HG02938 (cell line): ENCODE measurements around the gene PRLHR.
"Not testable (repeated sequence)": the region's sequence is repeated elsewhere in the genome, so short reads cannot be mapped to it uniquely, and the experiment has no call there.

Experiments used
- ATAC-seq: cut with Tn5 transposase; IDR thresholded peaks from one replicate; pipeline ENCODE4 v1.9.1; 2021; ENCODE audit warnings: mild to moderate bottlenecking, moderate library complexity; ENCODE audit not compliant: unreplicated experiment

The PRLHR gene

DNA sequence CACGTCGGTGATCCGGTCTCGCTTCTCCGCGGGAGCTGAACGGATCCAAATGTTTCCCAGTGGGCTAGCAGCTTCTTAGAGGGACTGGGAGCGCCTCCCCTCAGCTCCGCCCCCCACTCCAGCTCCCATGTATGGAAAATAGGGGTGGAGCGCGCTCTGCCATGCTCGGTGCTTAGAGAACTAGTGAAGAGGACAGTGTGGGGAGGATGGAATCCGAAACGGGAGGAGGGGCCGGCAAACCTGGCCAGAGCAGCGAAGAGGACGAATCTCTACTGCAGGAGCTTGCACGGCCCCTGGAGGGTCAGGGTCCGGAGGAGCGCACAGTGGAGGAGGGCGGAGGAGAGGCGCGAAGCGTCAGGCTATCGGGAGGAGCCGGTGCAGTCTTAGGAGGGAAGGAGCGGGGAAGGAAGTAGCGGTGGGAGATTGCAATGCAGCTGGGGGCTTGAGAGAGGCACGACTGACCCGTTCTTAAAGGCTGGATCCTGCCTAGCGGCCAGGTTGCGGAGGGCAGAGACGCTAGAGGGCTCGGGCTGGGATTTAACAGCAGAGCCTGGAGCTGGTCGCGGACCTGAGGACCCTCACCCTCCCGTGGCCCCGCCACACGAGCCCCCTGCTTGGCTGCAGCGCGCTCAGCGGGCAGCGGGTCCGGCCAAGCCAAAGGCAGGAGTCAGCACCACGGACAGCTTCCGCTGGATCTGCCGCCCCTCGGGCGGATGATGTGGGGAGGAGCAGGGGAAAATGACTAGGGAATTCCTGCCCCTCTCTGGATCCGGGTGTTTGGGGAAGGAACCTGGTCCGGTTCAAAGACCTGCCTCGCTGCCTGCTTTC lies at the start of gene PRLHR:
Gene PRLHR, minus strand, starts transcription at position 51 of the 828 bp plus-strand sequence. CDS start 404 bp downstream, outside the sequence.
- ATAC-seq: no peak

DNA sequence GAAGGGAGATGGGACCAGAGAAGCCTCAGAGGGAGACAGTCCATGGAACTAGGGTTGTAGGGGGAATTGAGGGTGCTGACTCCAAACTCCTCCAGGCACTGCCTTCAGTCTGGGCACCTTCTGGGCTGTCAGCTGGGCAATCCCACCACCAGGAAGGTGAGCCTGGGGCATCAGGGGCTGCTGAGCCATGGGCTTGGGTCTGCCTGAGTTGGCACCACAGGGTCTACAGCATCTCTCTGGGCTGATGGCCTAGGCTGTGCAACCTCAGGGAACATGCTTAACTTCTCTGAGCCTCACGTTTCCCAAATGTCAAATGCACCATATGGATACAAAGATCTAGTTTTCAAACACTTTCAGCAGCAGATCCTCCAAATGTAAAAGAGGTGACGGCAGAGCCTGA lies 46.8 kb upstream of the PRLHR start:
- ATAC-seq: no peak

DNA sequence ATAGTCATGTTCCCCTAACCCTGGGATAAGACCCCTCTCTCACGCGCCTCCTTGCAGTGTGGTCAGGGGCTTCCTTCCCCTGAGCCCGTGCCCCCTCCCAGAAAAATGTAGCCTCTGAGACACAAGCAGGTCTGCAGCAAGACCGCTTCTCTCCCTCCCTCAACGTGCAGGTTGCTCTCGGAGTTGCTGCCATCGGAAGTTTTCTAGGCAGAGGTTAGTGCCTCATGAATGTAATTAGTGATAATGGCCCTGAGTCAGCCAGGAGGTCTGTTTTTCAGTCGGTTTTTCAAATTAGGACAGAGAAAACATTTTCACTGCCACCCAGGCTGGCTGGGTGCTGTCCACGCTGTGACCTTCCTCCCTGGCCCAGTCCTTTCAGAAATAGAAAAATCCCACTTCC lies 43.2 kb upstream of the PRLHR start:
- no peak for ATAC-seq

DNA sequence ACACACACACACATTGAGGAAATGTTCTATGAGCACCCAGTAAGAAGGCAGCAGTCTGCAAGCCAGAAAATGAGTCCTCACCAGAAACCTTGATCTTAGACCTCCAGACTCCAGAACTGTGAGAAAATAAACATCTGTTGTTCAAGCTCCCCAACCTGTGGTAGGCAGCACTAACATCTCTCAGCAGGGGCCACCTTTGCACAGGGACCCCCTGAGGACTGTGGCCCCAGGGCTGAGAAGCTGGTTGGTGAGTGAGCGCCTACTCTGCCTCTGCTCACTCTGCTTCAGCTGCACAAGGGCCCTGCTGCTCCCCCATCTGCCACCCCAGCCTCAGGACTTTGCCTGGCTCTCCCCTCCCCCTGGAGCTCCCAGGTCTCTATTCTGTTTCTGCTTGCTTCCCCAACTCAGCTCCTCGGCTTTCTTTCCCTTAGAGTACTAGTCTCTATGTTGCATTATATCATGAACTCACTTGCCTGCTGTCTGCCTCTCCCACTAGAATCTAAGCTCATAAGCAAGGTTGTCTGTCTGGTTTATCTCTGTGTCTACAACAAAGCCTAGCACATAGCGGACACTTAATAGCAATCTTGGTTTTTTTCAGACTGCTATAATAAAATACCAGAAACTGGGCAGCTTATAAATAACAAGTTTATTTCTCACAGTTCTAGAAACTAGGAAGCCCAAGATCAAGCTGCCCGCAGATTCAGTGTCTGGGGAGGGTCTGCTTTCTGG lies 40.4 kb upstream of the PRLHR start:
- no peak for ATAC-seq

DNA sequence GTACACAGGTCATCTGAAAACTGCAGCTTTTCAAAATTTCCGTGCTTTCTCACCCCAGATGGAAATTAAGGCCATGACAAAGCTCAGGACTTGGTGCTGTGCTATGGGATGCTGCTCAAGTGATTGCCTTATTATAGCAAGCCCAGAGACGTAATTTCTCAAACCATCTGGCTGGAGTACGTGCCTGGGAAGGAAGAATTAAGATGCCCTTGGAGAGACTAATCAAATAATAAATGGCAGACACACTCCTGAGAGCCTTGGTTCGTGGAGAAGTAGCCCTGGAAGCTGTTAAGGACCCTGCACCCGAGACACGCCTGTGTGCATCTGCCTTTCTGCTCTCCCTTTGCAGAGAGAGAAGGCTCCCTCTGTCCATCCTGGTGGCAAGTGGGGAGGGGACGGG lies 38.3 kb upstream of the PRLHR start:
- no peak for ATAC-seq

DNA sequence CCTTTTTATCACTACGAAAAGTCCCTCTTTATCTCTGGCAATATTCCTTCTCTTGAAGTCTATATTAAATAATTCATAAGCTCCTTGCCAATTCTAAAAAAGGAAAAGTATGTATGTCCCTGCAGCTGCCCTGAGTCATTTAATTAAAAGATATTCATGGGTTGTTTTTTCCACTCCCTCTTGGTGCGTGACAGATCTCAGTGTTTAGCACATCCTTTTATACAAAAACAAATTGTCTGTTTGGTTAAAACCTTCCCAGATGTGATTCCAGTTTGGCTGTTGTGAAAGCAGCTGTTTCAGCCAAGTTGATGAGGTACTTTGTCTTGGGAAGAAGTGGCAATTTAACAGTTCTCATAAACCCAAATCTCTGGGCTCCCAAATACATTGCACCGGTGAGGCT lies 33.8 kb upstream of the PRLHR start:
- ATAC-seq: no peak

DNA sequence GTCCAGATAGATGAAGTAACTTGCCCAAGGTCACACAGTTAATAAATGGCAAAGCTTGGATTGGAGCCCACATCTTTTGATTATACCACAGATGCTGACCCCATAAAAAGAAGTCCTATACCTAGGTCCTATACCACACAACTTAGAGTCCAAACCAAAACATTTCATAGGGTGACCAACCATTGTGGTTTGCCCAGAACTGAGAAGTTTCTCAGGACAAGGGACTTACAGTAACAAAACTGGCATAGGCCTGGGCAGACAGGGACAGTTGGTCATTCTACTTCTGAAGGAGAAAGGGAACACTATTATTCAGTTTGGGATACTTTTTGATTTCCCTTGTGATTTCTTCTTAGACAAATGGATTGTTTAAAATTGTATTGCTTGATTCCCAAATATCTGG lies 32.9 kb upstream of the PRLHR start:
- ATAC-seq: no peak

DNA sequence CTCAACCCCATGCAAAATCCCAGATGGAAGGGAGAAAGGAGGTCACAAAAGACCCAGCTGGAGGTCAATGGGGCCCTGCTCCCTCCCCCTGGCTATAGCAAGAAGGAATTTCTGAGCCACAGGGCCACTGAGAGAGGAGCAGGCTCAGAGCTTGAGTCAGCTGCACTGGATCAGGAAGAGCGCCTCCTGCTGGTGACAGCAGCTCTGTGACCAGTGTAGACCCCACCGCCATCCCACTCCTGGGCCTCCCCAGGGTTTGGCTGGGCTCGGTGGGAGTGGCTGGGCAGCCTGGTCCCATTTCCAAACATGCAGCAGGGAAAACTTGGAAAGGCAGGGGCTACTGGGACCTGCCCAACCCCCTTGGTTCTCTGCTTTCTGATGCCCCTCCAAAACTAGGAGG lies 31.5 kb upstream of the PRLHR start:
- no peak for ATAC-seq

DNA sequence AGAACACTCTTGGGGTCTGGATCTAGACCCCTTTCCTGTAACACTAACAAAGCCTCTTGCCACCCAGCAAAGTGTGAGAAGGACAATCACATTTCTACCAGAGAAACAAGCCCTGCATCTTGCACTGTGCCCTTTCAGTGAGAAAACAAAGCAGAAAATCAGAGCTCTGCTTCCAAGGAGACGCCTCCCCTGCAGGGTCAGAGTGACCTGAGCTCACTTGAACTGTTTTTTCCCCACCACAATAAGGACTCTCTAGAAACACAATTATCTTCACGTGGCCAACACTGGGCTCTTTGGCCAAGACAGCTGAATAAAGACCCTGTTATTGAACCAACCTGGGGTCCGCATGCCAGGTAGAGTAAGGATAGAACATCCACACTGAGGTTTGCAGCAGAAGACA lies 30.1 kb upstream of the PRLHR start:
- no peak for ATAC-seq

DNA sequence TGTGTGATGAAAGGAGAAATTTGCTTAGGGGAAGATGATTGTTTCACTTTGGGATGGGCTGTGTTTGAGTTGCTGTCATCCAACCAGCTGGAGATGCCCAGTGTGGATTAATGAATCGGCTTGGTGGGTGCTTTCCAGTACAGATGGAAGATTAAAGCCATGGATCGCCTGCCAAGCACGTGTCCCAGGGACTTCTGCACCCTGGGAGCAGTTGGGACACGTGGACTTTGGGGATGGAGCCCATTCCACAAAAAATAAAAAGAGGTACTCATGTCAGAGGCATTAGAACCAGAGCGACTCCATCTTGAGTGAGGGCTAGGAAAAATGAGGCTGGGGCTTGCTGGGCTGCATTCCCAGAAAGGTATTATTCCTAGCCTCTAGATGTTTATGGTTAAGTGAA lies 29.3 kb upstream of the PRLHR start:
- ATAC-seq: no peak

DNA sequence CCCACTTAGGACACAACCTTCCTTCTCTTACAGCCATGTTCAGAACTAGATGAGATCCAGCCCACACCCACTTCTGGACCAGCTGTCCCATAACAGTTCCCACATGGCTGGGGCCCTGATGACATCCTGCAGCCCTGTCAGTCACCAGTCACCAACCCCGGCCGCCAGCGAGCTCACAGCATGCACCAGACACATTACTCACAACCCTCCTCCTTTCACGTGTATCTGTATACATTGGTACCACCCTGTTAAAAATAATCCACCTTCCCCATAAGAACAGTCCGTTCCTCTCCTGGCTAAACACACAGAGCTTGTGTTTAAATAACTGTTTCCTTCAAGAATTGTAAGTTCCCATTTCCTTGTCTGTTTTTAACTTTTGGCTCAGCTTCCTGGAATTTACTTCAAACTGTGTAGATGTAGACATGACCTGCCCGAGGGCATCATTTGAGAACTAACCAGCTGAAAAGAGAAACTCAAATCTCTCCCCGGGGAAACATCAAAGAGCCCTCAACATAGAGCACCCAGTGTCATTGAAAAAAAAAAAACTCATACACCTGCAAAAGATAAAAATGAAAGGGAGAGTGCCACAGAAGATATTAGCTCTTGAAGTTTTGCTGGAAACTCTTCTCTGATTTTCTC lies 26.0 kb upstream of the PRLHR start:
- ATAC-seq: no peak

DNA sequence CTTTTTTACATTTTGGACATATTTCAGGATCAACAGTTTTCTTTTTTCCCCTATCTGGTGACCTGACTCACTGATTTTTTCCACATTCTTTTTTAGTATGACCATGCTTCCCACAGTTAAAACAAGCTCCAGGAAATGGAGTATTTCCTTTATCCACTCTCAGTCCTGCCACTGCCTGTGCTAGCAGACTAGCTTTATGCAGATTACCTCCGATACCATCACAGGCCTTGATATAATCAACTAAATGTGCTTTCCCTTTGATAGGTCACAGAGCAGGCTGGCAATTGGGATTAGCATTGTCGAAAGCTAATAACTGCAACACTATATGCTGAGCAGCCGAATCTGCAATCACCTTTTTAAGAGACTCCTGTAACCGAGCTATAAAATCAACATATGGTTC lies 18.4 kb upstream of the PRLHR start:
- not testable (repeated sequence) for ATAC-seq

DNA sequence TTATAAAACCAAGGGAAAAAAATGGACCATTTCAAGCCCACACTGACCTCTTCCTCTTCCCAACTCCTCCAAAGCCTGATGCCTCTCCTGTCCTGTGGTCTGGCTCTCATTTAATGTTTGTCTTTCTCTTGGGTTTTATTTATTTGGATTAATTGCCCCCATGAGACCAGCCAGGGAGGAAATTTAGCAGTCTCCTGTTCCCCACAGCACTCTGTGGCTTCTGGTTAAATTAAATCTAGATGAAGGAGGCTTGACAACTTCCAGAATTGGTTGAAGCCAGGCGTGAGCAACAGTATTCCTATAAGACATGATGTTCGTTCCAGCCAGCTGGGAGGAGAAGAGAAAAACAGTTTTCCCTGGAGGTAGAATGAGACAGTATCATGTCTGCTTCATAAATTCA lies 15.1 kb upstream of the PRLHR start:
- ATAC-seq: no peak

DNA sequence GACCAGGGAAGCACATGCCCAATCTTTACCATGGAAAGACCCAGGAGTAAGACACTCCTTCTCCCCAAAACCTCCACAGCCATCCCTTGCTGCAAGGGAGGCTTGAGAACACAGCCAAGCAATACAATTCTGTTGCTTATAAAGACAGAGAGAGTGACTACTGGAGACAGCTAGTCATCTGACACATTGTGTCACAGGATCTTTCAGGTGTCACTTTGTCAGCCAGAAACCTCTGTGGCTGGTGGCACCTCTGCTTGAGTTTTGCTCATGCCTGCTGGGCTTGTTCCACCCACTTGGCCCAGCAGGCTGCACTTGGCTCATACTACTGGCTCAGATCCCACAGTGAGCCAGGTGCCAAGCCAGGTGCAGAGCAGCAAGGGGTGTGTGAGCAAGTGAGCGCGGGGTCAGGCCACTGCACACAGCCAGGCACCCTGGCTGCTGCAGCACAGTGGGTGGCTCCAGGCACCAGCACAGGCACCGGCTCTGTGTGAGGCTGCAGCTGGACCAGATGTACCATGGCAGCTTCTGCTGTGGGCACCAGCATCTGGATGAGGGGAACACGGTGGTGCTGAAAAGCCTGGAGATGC lies 12.4 kb upstream of the PRLHR start:
- no peak for ATAC-seq

DNA sequence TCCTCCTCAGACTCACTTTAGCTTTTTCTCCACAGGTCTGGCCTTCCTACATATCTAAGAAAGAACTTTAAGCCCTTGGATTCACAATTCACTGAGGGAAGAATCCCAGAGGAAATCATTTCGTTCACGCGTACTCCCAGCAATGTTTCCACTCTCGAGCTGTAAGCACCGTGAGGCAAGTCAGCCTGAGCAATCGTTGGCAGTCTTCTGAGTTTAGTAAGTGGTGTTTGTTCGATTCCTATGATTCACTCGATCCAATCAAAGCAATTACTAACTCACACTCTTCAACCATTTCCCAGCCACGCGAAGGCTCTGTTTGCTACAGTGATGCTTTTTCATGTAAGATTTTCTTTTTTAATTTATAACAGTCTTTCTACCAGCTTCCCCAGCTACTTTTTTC lies 10.2 kb upstream of the PRLHR start:
- no peak for ATAC-seq

DNA sequence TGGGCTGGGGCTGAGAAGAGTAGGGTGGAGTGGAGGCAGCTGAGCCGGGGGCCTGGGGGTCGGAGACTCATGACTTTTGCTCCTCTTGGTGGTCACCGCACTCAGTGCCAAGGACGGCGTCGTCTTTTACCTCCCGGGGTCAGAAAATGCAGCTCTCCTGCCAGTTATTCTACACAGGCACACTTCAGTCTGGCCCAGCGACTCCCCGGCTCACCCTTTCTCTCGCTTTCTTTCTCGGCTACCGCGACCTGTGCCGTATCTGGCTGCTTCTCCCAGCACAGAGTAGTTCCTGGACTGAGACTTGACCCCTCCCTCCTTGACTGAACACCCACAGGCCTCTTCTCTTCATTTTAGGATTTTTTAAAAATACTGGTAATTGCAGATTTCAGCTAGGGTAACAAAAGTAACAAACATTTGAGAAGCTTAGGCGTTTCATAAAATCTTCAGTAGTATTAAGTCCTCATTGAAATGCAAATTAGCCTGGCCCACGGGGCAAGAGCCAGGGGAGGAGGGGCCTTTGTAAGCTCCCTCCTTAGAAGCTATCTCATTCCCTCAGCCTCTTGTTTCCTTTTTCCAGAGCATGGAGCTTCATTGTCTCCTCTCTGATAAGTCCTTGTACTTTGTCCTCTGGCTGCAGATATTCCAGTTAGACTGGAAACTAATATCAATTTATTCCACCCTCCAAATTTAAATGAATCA lies 1.1 kb upstream of the PRLHR start:
- ATAC-seq: no peak

DNA sequence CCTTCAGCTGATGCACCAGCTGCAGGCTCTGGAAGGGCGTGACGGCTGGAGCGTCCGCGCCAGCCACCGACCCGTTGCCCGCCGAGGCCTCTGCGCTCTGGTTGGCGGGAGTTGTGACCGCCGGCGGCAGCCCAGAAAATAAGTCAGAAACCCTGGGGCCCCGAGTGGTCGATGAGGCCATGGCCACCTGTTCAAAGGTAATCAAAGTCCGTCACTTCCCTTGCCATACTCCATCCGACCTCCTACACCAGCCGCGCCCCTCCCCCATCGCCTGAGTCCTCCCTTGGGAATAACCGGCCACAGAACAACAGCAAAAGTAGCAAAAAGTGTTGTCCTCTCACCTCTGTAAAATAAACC lies 406 bp downstream of the PRLHR start:
- no peak for ATAC-seq

DNA sequence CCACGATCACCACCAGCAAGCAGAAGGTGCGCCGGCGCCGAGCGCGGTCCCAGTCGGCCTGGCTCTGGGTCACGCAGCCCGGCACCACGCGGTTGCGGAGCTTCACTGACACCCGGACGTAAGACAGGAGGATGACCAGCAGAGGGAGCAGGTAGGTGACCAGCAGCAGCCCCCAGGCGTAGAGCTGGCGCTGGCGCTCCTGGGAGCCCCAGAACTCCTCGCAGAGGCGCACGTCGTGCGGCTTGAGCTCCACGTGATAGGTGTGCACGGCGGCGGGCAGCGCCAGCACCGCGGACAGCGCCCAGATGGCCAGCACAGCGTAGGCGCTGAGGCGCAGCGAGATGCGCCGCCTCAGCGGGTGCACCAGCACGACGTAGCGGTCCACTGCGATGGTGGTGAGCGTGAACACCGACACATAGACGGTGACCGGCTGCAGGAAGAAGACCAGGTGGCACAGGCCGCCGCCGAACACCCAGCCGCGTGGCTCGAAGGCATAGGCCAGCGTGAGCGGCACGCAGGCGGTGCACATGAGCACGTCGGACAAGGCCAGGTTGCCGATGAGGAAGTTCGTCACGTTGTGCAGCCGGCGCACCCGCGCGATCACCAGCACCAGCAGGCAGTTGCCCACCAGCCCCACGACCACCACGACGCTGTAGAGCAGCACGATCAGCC lies 920 bp downstream of the PRLHR start:
- no peak for ATAC-seq

DNA sequence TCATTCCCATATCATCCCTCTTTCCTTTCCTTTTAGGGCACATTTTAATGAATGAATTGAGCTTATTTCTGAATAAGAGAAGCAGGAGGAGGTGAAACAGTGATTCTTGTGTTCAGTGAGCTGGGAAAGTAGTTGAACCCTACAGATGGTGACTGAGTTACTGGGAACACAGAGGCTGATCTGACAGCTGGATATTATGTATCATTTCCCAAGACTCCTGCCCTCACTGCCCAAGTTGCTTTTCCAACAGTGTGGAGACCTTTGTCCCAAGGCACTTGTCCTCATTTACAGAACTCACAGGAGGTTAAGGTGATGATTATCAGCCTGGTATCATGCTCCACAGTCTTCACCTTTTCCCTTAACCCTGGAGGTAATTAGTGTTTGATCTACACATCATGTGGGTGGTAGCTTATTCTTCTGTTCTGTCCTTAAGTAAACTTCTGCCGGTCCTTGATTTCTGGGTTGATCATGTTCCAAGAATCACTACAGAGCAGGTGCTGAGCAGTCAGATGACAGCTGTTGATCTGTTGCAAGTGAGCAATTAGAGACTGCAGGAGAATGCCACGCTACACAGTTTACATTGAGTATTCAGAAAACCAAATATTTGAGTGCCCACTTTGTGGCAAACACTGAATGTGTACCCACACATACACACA lies 2.6 kb downstream of the PRLHR start:
- ATAC-seq: no peak

DNA sequence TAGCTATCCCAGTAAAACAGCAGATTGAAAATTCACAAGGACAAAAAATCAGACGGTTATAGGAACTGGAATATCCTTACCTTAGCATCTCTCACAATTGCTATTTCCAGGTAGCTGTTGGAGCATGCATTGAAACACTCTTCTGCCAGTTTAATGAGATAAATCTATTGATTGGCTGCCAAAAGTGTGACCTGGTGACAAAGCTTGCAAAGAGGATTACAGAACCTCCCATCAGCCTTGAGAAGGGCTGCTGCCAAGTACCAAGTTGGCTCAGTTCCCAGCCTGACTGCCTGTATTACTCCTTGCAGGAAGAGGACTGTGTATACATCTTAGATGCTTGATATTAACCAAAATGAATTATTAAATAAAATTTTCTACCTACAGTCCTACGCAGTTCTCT lies 5.1 kb downstream of the PRLHR start:
- ATAC-seq: no peak
